NCI-H2107 (cell line): ENCODE data around the gene TBK1.
"Not testable (repeated sequence)": the region's sequence is repeated elsewhere in the genome, so short reads cannot be mapped to it uniquely, and the experiment has no call there.

Experiments used
- DNase-seq: peaks from one replicate; lab custom pipeline; 2025; lab: John Stamatoyannopoulos, UW

Gene TBK1

GRCh38 chr12:64497484-64497883 lies 45.6 kb downstream of the TBK1 start:
- DNase-seq: no peak

DNA sequence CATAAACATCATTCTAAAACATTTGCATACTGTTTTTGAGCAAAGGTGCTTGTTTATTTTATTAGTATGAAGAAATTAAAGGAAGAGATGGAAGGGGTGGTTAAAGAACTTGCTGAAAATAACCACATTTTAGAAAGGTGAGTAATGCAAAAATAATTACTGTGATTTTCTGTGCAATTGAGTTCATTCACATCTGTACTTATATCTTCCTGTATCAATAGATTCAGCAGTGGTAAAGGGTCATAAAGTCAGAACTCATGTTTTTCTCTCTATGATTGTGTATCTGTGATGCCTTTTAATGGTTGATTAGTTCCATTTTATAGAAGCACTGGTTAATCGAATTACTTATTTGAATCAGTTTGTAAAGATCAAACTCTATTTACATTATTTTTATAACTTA lies 46.0 kb downstream of the TBK1 start:
- DNase-seq: no peak

- DNase-seq: no peak
These were observed 48.5 kb downstream of the TBK1 start for GRCh38 chr12:64500394-64500793.

GRCh38 chr12:64501486-64501885 lies 49.6 kb downstream of the TBK1 start:
- DNase-seq: no peak

GRCh38 chr12:64506955-64507354 lies 55.0 kb downstream of the TBK1 start:
- DNase-seq: no peak

DNA sequence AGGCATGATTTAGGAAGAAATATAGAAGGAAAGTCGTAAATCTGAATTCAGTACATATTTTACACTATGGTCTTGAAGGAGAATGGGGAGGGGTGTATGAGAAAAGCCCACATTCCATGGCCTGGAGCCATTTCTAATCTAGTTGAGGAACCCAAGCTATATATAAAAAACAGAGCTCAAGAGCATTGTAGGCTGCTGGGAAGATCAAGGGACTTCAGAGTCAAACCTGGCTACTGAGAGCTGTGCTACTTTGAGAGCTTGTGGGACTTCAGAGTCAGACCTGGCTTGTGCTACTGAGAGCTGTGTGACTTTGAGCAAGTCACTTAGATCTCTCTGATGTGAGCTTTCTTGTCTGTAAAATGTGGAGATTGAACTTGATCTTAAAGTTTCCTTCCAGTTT lies 58.7 kb downstream of the TBK1 start:
- DNase-seq: no peak

- DNase-seq: no peak
These were observed 66.5 kb downstream of the TBK1 start for GRCh38 chr12:64518396-64518795.

DNA sequence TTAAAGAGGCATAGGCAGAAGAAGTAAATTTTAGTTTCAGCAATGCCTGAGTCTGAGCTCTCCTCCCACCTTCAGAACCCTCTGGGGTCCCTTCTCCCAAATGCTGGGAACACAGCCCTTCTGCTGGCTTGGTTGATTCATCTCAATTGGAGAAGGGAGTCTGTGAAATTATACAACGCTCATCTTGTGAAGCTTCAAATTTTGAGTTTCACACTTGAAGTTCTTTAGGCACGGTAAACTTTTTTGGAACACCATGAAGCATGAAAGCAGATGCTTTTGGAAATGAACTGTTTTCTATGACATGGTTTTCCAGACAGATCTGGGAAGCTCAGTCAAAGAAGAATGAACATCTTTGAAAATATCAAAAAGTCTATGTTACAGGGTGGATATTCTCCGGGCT lies 69.9 kb downstream of the TBK1 start:
- DNase-seq: no peak

- peak; percentile 20 for DNase-seq
These were observed 70.4 kb downstream of the TBK1 start for GRCh38 chr12:64522316-64522715.

GRCh38 chr12:64522807-64523206 lies 70.9 kb downstream of the TBK1 start:
- DNase-seq: no peak

- DNase-seq: not testable (repeated sequence)
These were observed 71.9 kb downstream of the TBK1 start for GRCh38 chr12:64523565-64524444.

GRCh38 chr12:64525461-64526160 lies 73.7 kb downstream of the TBK1 start:
- DNase-seq: no peak

DNA sequence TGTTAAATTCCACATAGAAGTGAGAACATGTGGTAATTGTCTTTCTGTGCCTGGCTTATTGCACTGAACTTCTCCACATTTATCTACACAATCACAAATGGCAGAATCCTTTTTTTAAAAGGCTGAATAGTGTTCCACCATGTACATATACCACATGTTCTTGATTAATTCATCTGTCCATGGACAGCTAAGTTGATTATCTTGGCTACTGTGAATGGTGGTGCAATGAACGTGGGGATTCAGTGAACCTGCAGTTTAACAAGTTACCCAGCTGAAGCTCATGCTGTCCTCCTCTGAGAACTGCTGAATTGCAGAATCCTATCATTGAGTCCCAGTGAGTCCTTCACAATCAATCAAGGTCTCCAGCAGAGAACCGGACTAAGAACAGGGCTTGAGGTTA lies 74.9 kb downstream of the TBK1 start:
- no peak for DNase-seq

DNA sequence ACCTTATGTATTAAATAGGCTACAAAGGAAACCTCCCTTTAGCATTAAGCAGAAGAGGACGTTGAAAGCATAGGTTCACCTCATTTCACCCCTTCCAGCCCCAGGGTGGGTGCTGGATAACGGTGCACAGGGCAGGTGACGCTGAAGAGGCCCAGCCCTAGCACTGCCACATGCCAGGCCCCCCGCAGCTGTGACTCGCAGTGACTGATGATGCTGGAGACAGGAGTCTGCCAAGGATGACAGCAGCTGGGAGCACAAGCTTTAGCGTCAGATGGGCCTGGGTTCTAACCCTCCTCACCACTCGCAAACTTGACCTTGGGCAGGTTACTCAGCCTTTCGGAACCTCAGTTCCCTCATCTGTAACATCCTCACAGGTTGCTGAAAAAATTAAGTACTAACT lies 76.7 kb downstream of the TBK1 start:
- DNase-seq: no peak

- no peak for DNase-seq
These were observed 78.6 kb downstream of the TBK1 start for GRCh38 chr12:64530566-64530965.

DNA sequence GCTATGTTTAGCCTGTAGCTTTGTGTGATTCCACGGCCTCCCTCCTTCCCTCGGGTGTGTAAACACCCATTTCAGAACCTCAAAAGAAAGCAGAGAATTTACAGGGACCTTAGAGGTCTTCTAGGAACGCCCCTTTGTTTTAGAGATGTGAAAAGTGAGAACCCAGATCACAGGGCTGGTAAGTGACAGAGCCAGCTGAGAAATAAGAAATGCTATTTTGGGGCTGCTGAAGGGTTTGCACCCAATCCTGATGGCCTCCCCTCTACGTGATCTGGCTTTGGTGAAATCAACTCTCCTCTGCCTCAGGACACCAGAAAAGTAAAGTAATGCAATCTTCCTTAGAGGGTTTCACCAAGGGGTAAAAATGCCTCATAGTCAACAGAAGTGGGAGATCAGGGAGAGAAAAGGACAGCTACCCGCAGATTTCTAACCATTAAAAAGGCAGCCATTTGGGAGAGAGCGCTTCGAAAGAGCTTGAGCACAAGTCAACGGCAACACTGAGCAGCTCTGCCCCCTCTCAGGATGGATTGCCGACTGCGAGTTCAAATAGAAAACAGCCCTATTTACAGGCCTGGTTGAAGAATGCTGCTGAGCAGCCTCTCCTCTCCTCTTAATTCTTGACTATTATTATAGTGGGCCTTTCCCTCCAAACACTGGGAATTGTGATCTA lies 79.9 kb downstream of the TBK1 start:
- no peak for DNase-seq

- DNase-seq: no peak
These were observed 80.9 kb downstream of the TBK1 start for GRCh38 chr12:64532734-64533351.

DNA sequence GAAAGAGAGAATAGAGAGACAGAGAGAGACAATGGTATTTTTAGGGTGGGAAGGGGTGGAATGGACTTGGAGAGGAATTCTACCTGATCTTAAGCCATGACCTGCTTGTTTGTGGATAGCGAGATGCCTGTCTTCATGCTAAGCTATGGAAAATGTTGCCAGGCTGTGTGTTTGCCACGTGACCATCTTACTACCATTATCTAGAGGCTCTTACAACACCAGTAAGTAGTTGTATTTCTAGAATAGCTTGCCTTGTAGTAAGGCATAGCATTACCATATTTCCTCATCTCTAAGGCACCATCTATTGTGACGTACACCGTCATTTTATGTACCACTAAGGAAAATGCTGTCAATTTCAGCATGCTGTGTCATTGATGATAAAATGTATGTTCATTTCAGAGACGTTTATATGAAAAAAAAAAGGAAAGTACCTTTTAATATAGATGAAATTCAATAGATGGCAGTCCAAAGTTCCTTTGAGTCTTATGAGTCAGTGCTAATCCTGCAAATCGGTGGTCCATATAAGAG lies 82.8 kb downstream of the TBK1 start:
- no peak for DNase-seq

GRCh38 chr12:64538121-64538520 lies 86.2 kb downstream of the TBK1 start:
- DNase-seq: no peak

DNA sequence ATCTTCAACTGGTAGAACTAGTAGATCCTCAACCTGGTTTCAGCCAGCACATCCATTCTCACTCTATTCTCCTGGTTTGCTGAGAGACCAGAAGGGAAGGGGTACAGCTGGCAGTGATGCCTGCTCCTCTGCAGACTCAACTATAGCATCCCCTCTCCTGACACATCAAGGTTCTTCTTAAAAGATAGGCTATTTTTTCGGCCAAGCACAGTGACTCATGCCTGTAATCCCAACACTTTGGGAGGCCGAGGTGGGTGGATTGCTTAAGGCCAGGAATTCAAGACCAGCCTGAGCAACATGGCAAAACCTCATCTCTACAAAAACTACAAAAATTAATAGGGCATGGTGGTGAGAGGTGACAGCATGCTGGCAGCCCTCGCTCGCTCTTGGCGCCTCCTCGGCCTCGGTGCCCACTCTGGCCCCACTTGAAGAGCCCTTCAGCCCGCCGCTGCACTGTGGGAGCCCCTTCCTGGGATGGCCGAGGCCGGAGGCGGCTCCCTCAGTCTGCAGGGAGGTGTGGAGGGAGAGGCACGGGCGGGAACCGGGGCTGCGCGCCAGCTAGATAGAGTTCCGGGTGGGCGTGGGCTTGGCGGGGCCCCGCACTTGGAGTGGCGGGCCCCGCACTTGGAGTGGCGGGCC lies 90.6 kb downstream of the TBK1 start:
- not testable (repeated sequence) for DNase-seq

- peak; percentile 36 for DNase-seq
These were observed 92.6 kb downstream of the TBK1 start for GRCh38 chr12:64544371-64545080.
